Measurements from ENCODE around the gene GRID2.

- TF ChIP-seq CTCF (IDR thresholded peaks at IDR 0.05; ENCODE audit: poor library complexity, severe bottlenecking): no peak
- TF ChIP-seq POLR2AphosphoS5 (IDR thresholded peaks at IDR 0.05): no peak
- TF ChIP-seq SMC3 (conservative IDR thresholded peaks at IDR 0.05; ENCODE audit: poor library complexity): no peak
Observed at GRCh38 chr4:92952897-92953296, 649.1 kb downstream of the GRID2 start.

Data from neural cell (in vitro differentiated cells).